ENCODE data around the gene EEFSEC. TPM values are rescaled to one million over a fixed set of nuclear protein-coding genes. Genes with fewer than 3 reads are reported as not detected.

EEFSEC gene
- total and polyA plus RNA-seq, 2 of the 4 experiments (the other 2 are of a cell fraction), result 4.5 to 9.3 TPM

DNA sequence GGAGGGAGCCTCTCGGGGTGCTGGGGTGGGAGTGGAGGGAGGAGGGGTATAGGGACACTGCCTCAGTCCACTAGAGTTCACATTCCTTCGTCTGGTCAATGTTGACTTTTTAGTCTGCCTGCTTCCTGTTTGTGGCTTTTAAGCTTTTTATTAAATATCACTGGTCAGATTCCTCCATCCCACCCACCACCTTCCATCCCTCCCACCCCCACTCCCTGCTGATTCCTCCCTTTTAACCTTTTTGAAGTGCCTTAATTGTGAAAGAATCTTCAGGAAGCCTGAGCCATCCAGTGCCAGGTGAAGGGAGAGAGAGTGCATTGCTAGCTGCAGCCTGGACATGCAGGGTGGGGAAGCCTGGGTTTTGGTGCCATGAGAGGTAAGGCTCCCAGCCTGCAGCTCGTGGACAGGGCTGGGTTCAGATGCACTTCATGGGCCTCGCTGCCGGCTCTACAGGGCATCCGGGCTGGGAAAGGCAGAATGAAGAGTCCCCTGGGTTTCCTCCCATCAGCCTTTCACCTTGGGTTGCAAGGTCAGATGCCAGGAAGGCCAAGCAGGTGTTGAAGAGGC, 207.5 kb downstream of the EEFSEC start:
- 0 out of 2 replicates have a peak overlapping the region, but pooled peaks have one; percentile 55 for H3K14ac ChIP-seq (replicated peaks; ENCODE audit: low read depth, low read length)
- no peak overlapping the region for H2AK9ac ChIP-seq (replicated peaks; ENCODE audit: low read depth, low read length, poor library complexity)
- no CpG with 5 or more reads among the region's 6 CpGs for WGBS, 2 experiments (ENCODE audit: extremely low coverage in 2 of 2, insufficient read length in 1 of 2)
- peak overlapping the region; percentile 64 for H3K4ac ChIP-seq (ENCODE audit: low read depth, low read length)
- H2BK120ac ChIP-seq (ENCODE audit: low read depth, low read length), result peak overlapping the region; percentile 66; the same call in 1 of the 2 replicates
- no peak overlapping the region for H4K5ac ChIP-seq (ENCODE audit: low read depth, low read length)
- H2AK5ac ChIP-seq (ENCODE audit: low read depth, low read length), result peak overlapping the region; percentile 50
- no peak overlapping the region for H4K8ac ChIP-seq (ENCODE audit: low read depth in 2 of 2, low read length in 2 of 2)
- no peak overlapping the region for H2BK15ac ChIP-seq (ENCODE audit: low read depth, low read length)
- peak overlapping the region; percentile 46; the same call in 1 of the 2 replicates for H3K18ac ChIP-seq (ENCODE audit: low read depth, low read length)
- DNase-seq, result no peak
- dilution Hi-C loops (cut with HindIII; ENCODE audit: low sequenced_read_pairs, unreplicated experiment) (no loop called here), in situ Hi-C loops (cut with MboI; ENCODE audit: low sequenced_read_pairs) (no loop called here), intact Hi-C loops (cut with micrococcal nuclease) (no loop called here)
- H3K4me1 ChIP-seq (ENCODE audit: control insufficient read depth, insufficient read depth, low read length), result peaks cover 13% of the 10 kb centered on the region
- no peak overlapping the region for H3K27ac ChIP-seq (ENCODE audit: insufficient read depth, low read length)
- H2BK5ac ChIP-seq (ENCODE audit: low read depth, low read length, poor library complexity, severe bottlenecking), result no peak overlapping the region
- H3K27me3 ChIP-seq (ENCODE audit: control insufficient read depth, insufficient read depth, low read length), result no peaks in the 10 kb centered on the region
- H3K4me3 ChIP-seq (ENCODE audit: insufficient read depth, low read depth, low read length), result no peak overlapping the region
- TF ChIP-seq RCOR1 (IDR thresholded peaks at IDR 0.05; ENCODE audit: insufficient replicate concordance, low read length) (no peak), MXI1 (IDR thresholded peaks at IDR 0.05; ENCODE audit: borderline replicate concordance, low read depth, low read length) (no peak), POLR2A (IDR thresholded peaks at IDR 0.05; ENCODE audit: low read depth, low read length) (no peak), RAD21 (IDR thresholded peaks at IDR 0.05; ENCODE audit: low read length) (no peak), CEBPB (IDR thresholded peaks at IDR 0.05; ENCODE audit: low read depth, low read length) (no peak), SMC3 (IDR thresholded peaks at IDR 0.05; ENCODE audit: low read depth, low read length) (no peak), BHLHE40 (IDR thresholded peaks at IDR 0.05; ENCODE audit: low read depth, low read length) (no peak), FOS (IDR thresholded peaks at IDR 0.05; ENCODE audit: low read depth, low read length) (no peak), MAFK (IDR thresholded peaks at IDR 0.05; ENCODE audit: low read depth, low read length) (no peak)
- TF ChIP-seq, protein P1, sequence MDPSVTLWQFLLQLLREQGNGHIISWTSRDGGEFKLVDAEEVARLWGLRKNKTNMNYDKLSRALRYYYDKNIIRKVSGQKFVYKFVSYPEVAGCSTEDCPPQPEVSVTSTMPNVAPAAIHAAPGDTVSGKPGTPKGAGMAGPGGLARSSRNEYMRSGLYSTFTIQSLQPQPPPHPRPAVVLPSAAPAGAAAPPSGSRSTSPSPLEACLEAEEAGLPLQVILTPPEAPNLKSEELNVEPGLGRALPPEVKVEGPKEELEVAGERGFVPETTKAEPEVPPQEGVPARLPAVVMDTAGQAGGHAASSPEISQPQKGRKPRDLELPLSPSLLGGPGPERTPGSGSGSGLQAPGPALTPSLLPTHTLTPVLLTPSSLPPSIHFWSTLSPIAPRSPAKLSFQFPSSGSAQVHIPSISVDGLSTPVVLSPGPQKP (IDR thresholded peaks at IDR 0.05; ENCODE audit: borderline replicate concordance, low read depth, low read length), result no peak
- TF ChIP-seq, protein P2, sequence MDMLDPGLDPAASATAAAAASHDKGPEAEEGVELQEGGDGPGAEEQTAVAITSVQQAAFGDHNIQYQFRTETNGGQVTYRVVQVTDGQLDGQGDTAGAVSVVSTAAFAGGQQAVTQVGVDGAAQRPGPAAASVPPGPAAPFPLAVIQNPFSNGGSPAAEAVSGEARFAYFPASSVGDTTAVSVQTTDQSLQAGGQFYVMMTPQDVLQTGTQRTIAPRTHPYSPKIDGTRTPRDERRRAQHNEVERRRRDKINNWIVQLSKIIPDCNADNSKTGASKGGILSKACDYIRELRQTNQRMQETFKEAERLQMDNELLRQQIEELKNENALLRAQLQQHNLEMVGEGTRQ (IDR thresholded peaks at IDR 0.05; ENCODE audit: low read depth, low read length), result no peak
- ATAC-seq (ENCODE audit: low read depth), result peak; percentile 60
- H2BK20ac ChIP-seq (ENCODE audit: low read depth, low read length), result peak overlapping the region; percentile 63; the same call in 1 of the 2 replicates
- no peak overlapping the region for H3K56ac ChIP-seq (ENCODE audit: extremely low read depth, insufficient read depth, low read length)
- H4K91ac ChIP-seq (ENCODE audit: insufficient read depth, low read depth, low read length), result no peak overlapping the region
- H3K4me2 ChIP-seq (ENCODE audit: low read depth, low read length), result peak overlapping the region; percentile 49; the same call in 1 of the 2 replicates
- no peaks in the 10 kb centered on the region; a peak in 1 of 4 replicates for H3K79me1 ChIP-seq (ENCODE audit: low read depth in 1 of 2, low read length in 2 of 2)
- CTCF ChIA-PET, result no interaction called here
- BruUV-seq (replicated peaks), result no TSS peak
- H3K9me3 ChIP-seq (ENCODE audit: control insufficient read depth, insufficient read depth, low read length), result no peaks in the 10 kb centered on the region
- 0 out of 2 replicates have a peak, but pooled peaks cover 1% of the 10 kb centered on the region for H3K36me3 ChIP-seq (ENCODE audit: control insufficient read depth, insufficient read depth, low read length)
- H3K9me1 ChIP-seq (ENCODE audit: insufficient read depth, low read length), result peaks cover 8% of the 10 kb centered on the region; the same call in 1 of the 2 replicates
- 0 out of 2 replicates have a peak, but pooled peaks cover 3% of the 10 kb centered on the region for H4K20me1 ChIP-seq (ENCODE audit: insufficient read depth, low read length)
- no peak overlapping the region for H2AFZ ChIP-seq (replicated peaks; ENCODE audit: low read length, poor library complexity)
- H3K9ac ChIP-seq (ENCODE audit: low read depth, low read length), result no peak overlapping the region
- POLR2A ChIA-PET (ENCODE audit: unreplicated experiment), result interaction anchor here (0.6 kb wide), 1 partner anchor 207 kb away, joined by 3 read pairs; no protein-coding TSS in a partner anchor
- H3K23ac ChIP-seq (ENCODE audit: low read depth, low read length), result peak overlapping the region; percentile 24; the same call in 1 of the 2 replicates
